Measurements from ENCODE around the gene CAPN15.
A peak's percentile ranks its signal among the peaks of the same experiment; 100 is the strongest.

Gene CAPN15

GRCh38 chr16:580141-580945, 52.8 kb downstream of the CAPN15 start:
- no peak for DNase-seq

- DNase-seq = no peak
These were observed 53.5 kb downstream of the CAPN15 start for GRCh38 chr16:580946-581498.

- no peak for DNase-seq
These were observed 54.7 kb downstream of the CAPN15 start for GRCh38 chr16:582218-582613.

- no peak for DNase-seq
These were observed 55.3 kb downstream of the CAPN15 start for GRCh38 chr16:582614-583331.

- DNase-seq = no peak
These were observed 55.9 kb downstream of the CAPN15 start for GRCh38 chr16:583470-583814.

GRCh38 chr16:583815-584591, 56.5 kb downstream of the CAPN15 start:
- DNase-seq = no peak

GRCh38 chr16:585351-585750, 57.8 kb downstream of the CAPN15 start:
- DNase-seq = no peak

GRCh38 chr16:586047-586644, 58.6 kb downstream of the CAPN15 start:
- no peak for DNase-seq

GRCh38 chr16:586645-587590, 59.4 kb downstream of the CAPN15 start:
- no peak for DNase-seq

- peak; percentile 74 for DNase-seq
These were observed 61.1 kb downstream of the CAPN15 start for GRCh38 chr16:588639-588888.

GRCh38 chr16:588889-589657, 61.6 kb downstream of the CAPN15 start:
- DNase-seq = peak; percentile 99

- DNase-seq = peak; percentile 99
These were observed 62.2 kb downstream of the CAPN15 start, which contains the start of gene RAB40C for GRCh38 chr16:589658-590187. Gene RAB40C (plus strand): TSS chr16:590066. CDS start chr16:590292, 226 bp downstream.

GRCh38 chr16:590188-590814, 62.8 kb downstream of the CAPN15 start:
- DNase-seq = no peak

- DNase-seq = no peak
These were observed 63.3 kb downstream of the CAPN15 start for GRCh38 chr16:590815-591200.

- DNase-seq = no peak
These were observed 63.7 kb downstream of the CAPN15 start for GRCh38 chr16:591231-591630.

- DNase-seq = no peak
These were observed 64.5 kb downstream of the CAPN15 start for GRCh38 chr16:591892-592517.

GRCh38 chr16:592518-593306, 65.2 kb downstream of the CAPN15 start:
- no peak for DNase-seq

- DNase-seq = no peak
These were observed 65.9 kb downstream of the CAPN15 start for GRCh38 chr16:593406-593805.

GRCh38 chr16:593807-594206, 66.3 kb downstream of the CAPN15 start:
- DNase-seq = no peak

Measured in stimulated activated CD8-positive, alpha-beta memory T cell treated with anti-CD3 and anti-CD28 coated beads, Interleukin-4, amount 100 ng/mL, for 48 hours (primary cell).